Measurements from ENCODE around the gene INSRR. TPM values are rescaled to one million over a fixed set of nuclear protein-coding genes. Genes with fewer than 3 reads are reported as not detected.

Gene INSRR
- total RNA-seq, 1 experiment from 2014 or later, result not detected

DNA sequence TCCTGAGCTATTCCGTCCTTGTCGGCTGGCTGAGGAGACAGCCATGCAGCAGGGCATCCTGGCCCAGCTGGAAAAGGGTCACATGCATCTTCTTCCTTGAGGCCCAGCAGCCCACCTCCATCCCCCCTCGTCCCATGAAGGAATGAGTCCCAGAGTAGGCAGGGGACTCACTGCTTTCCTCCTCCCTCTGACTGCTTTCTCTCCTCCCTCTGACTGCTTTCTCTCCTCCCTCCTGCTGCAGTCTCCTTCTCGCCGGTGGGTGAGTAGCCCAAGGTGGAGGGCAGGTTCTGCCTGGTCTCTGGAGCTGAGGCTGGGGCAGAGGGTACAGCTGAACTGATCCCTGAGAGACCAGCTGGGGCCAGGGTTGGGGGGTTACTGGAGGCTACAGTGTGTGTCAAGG is 15.2 kb upstream of the INSRR start:
- Histone ChIP-seq H3K4me3 (no peak overlapping the region), H3K79me2 (ENCODE audit: low read depth) (no peaks in the 10 kb centered on the region), H3K27ac (no peak overlapping the region), H3K4me2 (no peak overlapping the region), H2AFZ (no peak overlapping the region), H3K27me3 (ENCODE audit: insufficient read depth, low read depth) (peaks cover 20% of the 10 kb centered on the region), H3K9me2 (ENCODE audit: insufficient read depth) (no peaks in the 10 kb centered on the region), H3F3A (ENCODE audit: insufficient read depth, low read depth) (peaks cover 17% of the 10 kb centered on the region), H3K4me1 (replicated peaks; ENCODE audit: insufficient read depth) (peaks cover 16% of the 10 kb centered on the region), H3K36me3 (ENCODE audit: low read depth) (no peaks in the 10 kb centered on the region), H4K20me1 (ENCODE audit: insufficient read depth) (no peaks in the 10 kb centered on the region), H3K9me3 (ENCODE audit: insufficient read depth, low read depth) (no peaks in the 10 kb centered on the region)
- CTCF ChIA-PET, result no interaction called here
- DNase-seq, result no peak
- intact Hi-C loops (cut with micrococcal nuclease; ENCODE audit: unreplicated experiment), result no loop called here
- POLR2A ChIA-PET (ENCODE audit: unreplicated experiment), result interaction anchor here (0.6 kb wide), 1 partner anchor 162 kb away, joined by 3 read pairs; no protein-coding TSS in a partner anchor
- no TSS peak for BruUV-seq (replicated peaks)
- TF ChIP-seq CTCF (conservative IDR thresholded peaks at IDR 0.05), result no peak
- TF ChIP-seq EZH2 (IDR thresholded peaks at IDR 0.05; ENCODE audit: low read depth), result no peak

DNA sequence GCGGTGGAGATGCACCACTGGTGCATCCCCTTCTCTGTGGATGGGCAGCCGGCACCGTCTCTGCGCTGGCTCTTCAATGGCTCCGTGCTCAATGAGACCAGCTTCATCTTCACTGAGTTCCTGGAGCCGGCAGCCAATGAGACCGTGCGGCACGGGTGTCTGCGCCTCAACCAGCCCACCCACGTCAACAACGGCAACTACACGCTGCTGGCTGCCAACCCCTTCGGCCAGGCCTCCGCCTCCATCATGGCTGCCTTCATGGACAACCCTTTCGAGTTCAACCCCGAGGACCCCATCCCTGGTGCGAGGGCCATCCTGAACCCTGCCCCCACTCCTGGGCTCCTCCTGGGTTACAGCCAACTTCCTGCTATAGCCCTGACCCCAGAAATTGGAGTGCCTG is 14.7 kb upstream of the INSRR start:
- Histone ChIP-seq H3K27me3 (ENCODE audit: insufficient read depth, low read depth) (peaks cover 15% of the 10 kb centered on the region), H3K79me2 (ENCODE audit: low read depth) (no peaks in the 10 kb centered on the region), H3F3A (ENCODE audit: insufficient read depth, low read depth) (peaks cover 17% of the 10 kb centered on the region), H3K4me1 (replicated peaks; ENCODE audit: insufficient read depth) (peaks cover 16% of the 10 kb centered on the region), H3K9me3 (ENCODE audit: insufficient read depth, low read depth) (no peaks in the 10 kb centered on the region), H2AFZ (no peak overlapping the region), H3K27ac (no peak overlapping the region), H3K9me2 (ENCODE audit: insufficient read depth) (no peaks in the 10 kb centered on the region), H4K20me1 (ENCODE audit: insufficient read depth) (no peaks in the 10 kb centered on the region), H3K36me3 (ENCODE audit: low read depth) (no peaks in the 10 kb centered on the region), H3K4me3 (no peak overlapping the region), H3K4me2 (no peak overlapping the region)
- BruUV-seq (replicated peaks), result no TSS peak
- ChIA-PET POLR2A (ENCODE audit: unreplicated experiment) (interaction anchor here (0.6 kb wide), 1 partner anchor 161 kb away, joined by 3 read pairs; no protein-coding TSS in a partner anchor), CTCF (interaction anchor here (0.6 kb wide), 1 partner anchor 11 kb away, joined by 4 read pairs; no protein-coding TSS in a partner anchor)
- intact Hi-C loops (cut with micrococcal nuclease; ENCODE audit: unreplicated experiment), result no loop called here
- TF ChIP-seq CTCF (conservative IDR thresholded peaks at IDR 0.05), result no peak
- no peak for TF ChIP-seq EZH2 (IDR thresholded peaks at IDR 0.05; ENCODE audit: low read depth)
- no peak for DNase-seq

DNA sequence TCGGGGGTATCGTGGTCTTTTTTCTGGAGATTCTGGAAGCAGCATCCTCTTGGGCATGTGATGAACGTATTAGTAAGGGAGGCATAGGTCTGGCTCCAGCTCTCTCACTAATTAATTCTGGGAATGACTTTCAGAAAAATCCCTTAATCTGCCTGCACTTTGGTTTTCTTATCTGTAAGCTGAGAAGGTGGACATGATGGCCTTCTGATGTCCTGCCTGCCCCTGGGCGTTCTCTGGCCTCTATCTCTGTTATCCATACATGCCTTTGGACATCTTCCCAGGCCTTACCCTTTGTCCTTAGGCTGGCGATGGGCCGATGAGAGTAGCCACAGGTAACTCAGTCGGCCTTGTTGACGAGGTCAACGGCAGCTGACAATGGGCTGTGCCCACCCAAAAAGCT is 10.5 kb upstream of the INSRR start:
- H3K79me2 ChIP-seq (ENCODE audit: low read depth), result no peaks in the 10 kb centered on the region
- no TSS peak for BruUV-seq (replicated peaks)
- peaks cover 16% of the 10 kb centered on the region for H3K4me1 ChIP-seq (replicated peaks; ENCODE audit: insufficient read depth)
- TF ChIP-seq CTCF (conservative IDR thresholded peaks at IDR 0.05) (no peak), EZH2 (IDR thresholded peaks at IDR 0.05; ENCODE audit: low read depth) (no peak)
- no peak overlapping the region for H3K27ac ChIP-seq
- no peaks in the 10 kb centered on the region for H3K9me3 ChIP-seq (ENCODE audit: insufficient read depth, low read depth)
- H3F3A ChIP-seq (ENCODE audit: insufficient read depth, low read depth), result peaks cover 17% of the 10 kb centered on the region
- no peaks in the 10 kb centered on the region for H3K36me3 ChIP-seq (ENCODE audit: low read depth)
- no peak for DNase-seq
- no peak overlapping the region for H3K4me3 ChIP-seq
- H3K9me2 ChIP-seq (ENCODE audit: insufficient read depth), result no peaks in the 10 kb centered on the region
- intact Hi-C loops (cut with micrococcal nuclease; ENCODE audit: unreplicated experiment), result no loop called here
- ChIA-PET POLR2A (ENCODE audit: unreplicated experiment) (no interaction called here), CTCF (no interaction called here)
- no peaks in the 10 kb centered on the region for H4K20me1 ChIP-seq (ENCODE audit: insufficient read depth)
- no peak overlapping the region for H2AFZ ChIP-seq
- no peaks in the 10 kb centered on the region for H3K27me3 ChIP-seq (ENCODE audit: insufficient read depth, low read depth)
- H3K4me2 ChIP-seq, result no peak overlapping the region

Data from PC-9 (cell line).